HG02884 (cell line): Measurements from ENCODE around the gene ZNF354B.
"Not testable (repeated sequence)": the region's sequence is repeated elsewhere in the genome, so short reads cannot be mapped to it uniquely, and the experiment has no call there.

Experiments
- ATAC-seq: cut with Tn5 transposase; IDR thresholded peaks from one replicate; pipeline ENCODE4 v1.9.1; 2021; ENCODE audit warnings: mild to moderate bottlenecking, moderate library complexity; ENCODE audit not compliant: unreplicated experiment

Gene ZNF354B

GRCh38 chr5:178883115-178883694 lies 23.5 kb downstream of the ZNF354B start:
- not testable (repeated sequence) for ATAC-seq

GRCh38 chr5:178883815-178884430 lies 24.2 kb downstream of the ZNF354B start:
- ATAC-seq: no peak

- no peak for ATAC-seq
Measured at GRCh38 chr5:178895615-178896571, 36.1 kb downstream of the ZNF354B start, which contains the start of gene ZFP2. TSS of gene ZFP2 (plus strand) at chr5:178895913. CDS start at chr5:178931314, 35,401 bp downstream.

GRCh38 chr5:178899289-178899688 lies 39.5 kb downstream of the ZNF354B start:
- ATAC-seq: no peak

GRCh38 chr5:178902849-178903248 lies 43.1 kb downstream of the ZNF354B start:
- no peak for ATAC-seq

- no peak for ATAC-seq
Measured at GRCh38 chr5:178931846-178932760, 72.3 kb downstream of the ZNF354B start.
